ENCODE measurements around the gene GZMM. TPM values are rescaled to one million over a fixed set of nuclear protein-coding genes. Genes with fewer than 3 reads are reported as not detected.
A peak's percentile ranks its signal among the peaks of the same experiment; 100 is the strongest.

GZMM gene
- total and polyA plus RNA-seq, 2 of the 13 experiments (the other 11 are each of a cell fraction or from before 2014, with no cell fraction given): 0.07 TPM; not detected in 1

- no peak for TF ChIP-seq IRF1 (CRISPR knock-in tag; IDR thresholded peaks at IDR 0.05; ENCODE audit: low read depth)
Measured at GRCh38 chr19:547117-547516, 3.3 kb downstream of the GZMM start (continued).

- H3K4me2 ChIP-seq (ENCODE audit: low read depth, low read length): no peak overlapping the region
- H3K4me3 ChIP-seq (replicated peaks in 1 of 3; ENCODE audit: insufficient read depth in 1 of 3, low read depth in 2 of 3, low read length in 3 of 3): no peak overlapping the region
- no peaks in the 10 kb centered on the region for H3K79me2 ChIP-seq (ENCODE audit: insufficient read depth, low read length)
- DNase-seq (ENCODE audit: low spot score) (no peak), FAIRE-seq (no peak), ATAC-seq (peak; percentile 17)
- H3K9me3 ChIP-seq (ENCODE audit: low read length): no peaks in the 10 kb centered on the region
- no peak overlapping the region for H2AFZ ChIP-seq (ENCODE audit: low read length)
- WGBS (ENCODE audit: low lambda C conversion rate): 73% methylated on average over 8 of the region's 26 CpGs
- H3K4me1 ChIP-seq (ENCODE audit: insufficient read depth, low read length): peaks cover 16% of the 10 kb centered on the region
- H3K36me3 ChIP-seq (replicated peaks in 1 of 2; ENCODE audit: control insufficient read depth in 1 of 2, insufficient read depth in 2 of 2, low read length in 2 of 2): no peaks in the 10 kb centered on the region
- H3K9ac ChIP-seq (ENCODE audit: insufficient read depth, low read depth, low read length): no peak overlapping the region
- intact Hi-C loops (cut with micrococcal nuclease; ENCODE audit: unreplicated experiment): no loop called here
- ChIA-PET POLR2A (no interaction called here), CTCF (ENCODE audit: low intra/inter-chr PET ratio, low total read pairs) (no interaction called here)
- in situ Hi-C loops (cut with HindIII; ENCODE audit: extremely low pct_ligation_motif_present, low pct_unique_long_range_greater_than_20kb): no loop called here
- H3K27ac ChIP-seq (ENCODE audit: extremely low read length, insufficient read depth, low read length): no peak overlapping the region
- H3K27me3 ChIP-seq (ENCODE audit: control insufficient read depth in 1 of 2, insufficient read depth in 2 of 2, low read length in 2 of 2): peaks cover 5 to 17% of the 10 kb centered on the region in 2 experiments; a peak in 3 of 5 replicates
- TF ChIP-seq ZFP36 (IDR thresholded peaks at IDR 0.05; ENCODE audit: borderline replicate concordance, low read depth, low read length, partially characterized antibody): peak; percentile 82
- no peak for TF ChIP-seq ZNF75D (CRISPR knock-in tag; IDR thresholded peaks at IDR 0.05; ENCODE audit: borderline replicate concordance)
- peak; percentile 12; the same call in 1 of the 2 replicates for TF ChIP-seq ZMYM3 (CRISPR knock-in tag; IDR thresholded peaks at IDR 0.05)
- no peak for TF ChIP-seq TRIM22 (IDR thresholded peaks at IDR 0.05)
- TF ChIP-seq FOXO4 (CRISPR knock-in tag; conservative IDR thresholded peaks at IDR 0.05): 0 out of 2 replicates have a peak, but pooled peaks have one; percentile 62
- no peak for TF ChIP-seq TBP (CRISPR knock-in tag; IDR thresholded peaks at IDR 0.05)
- TF ChIP-seq CTCF (CRISPR knock-in tag; IDR thresholded peaks at IDR 0.05): peak; percentile 17; the same call in 1 of the 2 replicates
- peak; percentile 100 for TF ChIP-seq ZNF329 (CRISPR knock-in tag; IDR thresholded peaks at IDR 0.05; ENCODE audit: low read depth)
- no peak for TF ChIP-seq HOXA5 (CRISPR knock-in tag; IDR thresholded peaks at IDR 0.05)
- no TSS peak for BruUV-seq (replicated peaks)
- H4K20me1 ChIP-seq (ENCODE audit: insufficient read depth, low read length): peaks cover 2% of the 10 kb centered on the region; the same call in 1 of the 2 replicates
Measured at GRCh38 chr19:547836-548720, 4.2 kb downstream of the GZMM start.

Measured in HepG2 (cell line).